HG03565 (cell line): ENCODE data around the gene MAN1C1.
"Not testable (repeated sequence)": the region's sequence is repeated elsewhere in the genome, so short reads cannot be mapped to it uniquely, and the experiment has no call there.

ENCODE experiments used
- ATAC-seq: cut with Tn5 transposase; IDR thresholded peaks from one replicate; pipeline ENCODE4 v1.9.1; 2021; ENCODE audit warnings: mild to moderate bottlenecking, moderate library complexity; ENCODE audit not compliant: unreplicated experiment

The MAN1C1 gene

GRCh38 chr1:25694167-25695007, 77.8 kb downstream of the MAN1C1 start:
- no peak for ATAC-seq

GRCh38 chr1:25695090-25695770, 78.6 kb downstream of the MAN1C1 start:
- no peak for ATAC-seq

GRCh38 chr1:25695771-25696311, 79.2 kb downstream of the MAN1C1 start:
- ATAC-seq, result no peak

- ATAC-seq, result not testable (repeated sequence)
These were observed 80.1 kb downstream of the MAN1C1 start for GRCh38 chr1:25696643-25697042.

GRCh38 chr1:25697435-25698217, 81.0 kb downstream of the MAN1C1 start:
- no peak for ATAC-seq

GRCh38 chr1:25698252-25698651, 81.7 kb downstream of the MAN1C1 start:
- ATAC-seq, result no peak

- ATAC-seq, result not testable (repeated sequence)
These were observed 82.5 kb downstream of the MAN1C1 start for GRCh38 chr1:25699059-25699458.

GRCh38 chr1:25699500-25700143, 83.0 kb downstream of the MAN1C1 start:
- no peak for ATAC-seq

GRCh38 chr1:25700144-25700523, 83.5 kb downstream of the MAN1C1 start:
- ATAC-seq, result no peak

- no peak for ATAC-seq
These were observed 84.0 kb downstream of the MAN1C1 start for GRCh38 chr1:25700626-25701025.

GRCh38 chr1:25701030-25701785, 84.6 kb downstream of the MAN1C1 start:
- no peak for ATAC-seq

GRCh38 chr1:25702101-25702775, 85.6 kb downstream of the MAN1C1 start:
- no peak for ATAC-seq

GRCh38 chr1:25703041-25703440, 86.5 kb downstream of the MAN1C1 start:
- no peak for ATAC-seq

- ATAC-seq, result no peak
These were observed 87.2 kb downstream of the MAN1C1 start for GRCh38 chr1:25703671-25704266.

- no peak for ATAC-seq
These were observed 87.7 kb downstream of the MAN1C1 start for GRCh38 chr1:25704267-25704691.

- no peak for ATAC-seq
These were observed 89.1 kb downstream of the MAN1C1 start for GRCh38 chr1:25705699-25706098.

GRCh38 chr1:25706146-25707089, 89.8 kb downstream of the MAN1C1 start:
- no peak for ATAC-seq
